Stimulated activated CD4-positive, alpha-beta T cell treated with anti-CD3 and anti-CD28 coated beads, Interleukin-15, amount 100 ng/mL, for 24 hours (primary cell): ENCODE measurements around the gene SIX2.
"Not testable (repeated sequence)": the region's sequence is repeated elsewhere in the genome, so short reads cannot be mapped to it uniquely, and the experiment has no call there.

ENCODE experiments used
- DNase-seq: peaks from one replicate; pipeline ENCODE4 v3.0.0-alpha.2; 2020

Gene SIX2

DNA sequence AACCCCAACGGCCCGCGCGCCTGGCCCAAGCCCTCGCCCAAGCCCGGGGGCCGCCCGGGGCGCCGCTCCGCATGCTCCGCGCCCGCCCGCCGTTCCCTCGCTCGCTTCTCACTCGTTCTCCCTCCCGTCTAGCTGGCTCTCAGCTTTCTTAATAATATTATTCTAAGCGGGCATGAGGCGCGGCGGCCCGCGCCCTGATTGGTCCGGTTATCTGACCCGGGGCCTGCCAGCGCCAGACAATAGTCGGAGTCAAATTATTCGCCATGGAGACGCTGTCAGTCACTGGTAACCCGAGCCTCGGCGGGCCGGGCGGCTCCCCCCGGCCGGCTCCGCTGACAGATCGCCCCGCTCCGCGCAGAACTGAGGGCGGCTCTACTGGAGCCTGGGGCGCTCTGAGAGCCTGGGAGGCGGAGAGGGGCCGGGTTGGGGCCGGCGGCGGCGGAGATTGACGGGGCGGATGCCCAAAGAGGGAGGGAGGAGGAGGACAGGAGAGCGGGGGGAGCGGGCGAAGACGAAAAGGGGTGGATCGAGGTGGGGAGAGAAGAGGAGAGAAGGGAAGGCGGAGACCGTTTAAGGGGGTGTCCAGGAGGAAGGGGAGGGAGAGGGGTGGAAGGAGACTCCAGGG is at the start of gene SIX2:
Gene SIX2, minus strand, starts transcription at position 150 of the 625 bp plus-strand sequence. CDS start 342 bp downstream, outside the sequence.
- DNase-seq, result peak; percentile 47

DNA sequence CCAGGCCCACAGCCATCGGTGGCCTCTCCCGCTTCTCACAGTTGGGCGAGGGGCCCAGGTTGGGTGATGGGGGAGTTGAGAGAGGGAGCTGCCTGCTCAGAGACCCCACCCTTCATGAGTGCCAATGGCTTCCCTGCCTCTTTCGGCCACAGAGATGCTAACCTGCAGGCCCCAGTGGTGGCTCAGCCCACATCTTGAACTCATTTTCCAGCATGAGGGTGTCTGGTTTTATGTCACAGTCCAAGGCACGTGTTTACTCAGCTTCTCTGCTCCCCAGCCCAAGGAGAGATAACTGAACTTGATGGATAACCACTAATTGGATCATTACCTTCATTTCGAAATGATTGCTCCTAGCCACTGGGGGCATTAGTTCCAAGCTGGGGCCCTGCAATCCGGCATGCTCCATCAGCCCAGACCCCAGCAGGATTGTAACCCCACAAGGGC is 45.9 kb upstream of the SIX2 start:
- DNase-seq, result no peak

DNA sequence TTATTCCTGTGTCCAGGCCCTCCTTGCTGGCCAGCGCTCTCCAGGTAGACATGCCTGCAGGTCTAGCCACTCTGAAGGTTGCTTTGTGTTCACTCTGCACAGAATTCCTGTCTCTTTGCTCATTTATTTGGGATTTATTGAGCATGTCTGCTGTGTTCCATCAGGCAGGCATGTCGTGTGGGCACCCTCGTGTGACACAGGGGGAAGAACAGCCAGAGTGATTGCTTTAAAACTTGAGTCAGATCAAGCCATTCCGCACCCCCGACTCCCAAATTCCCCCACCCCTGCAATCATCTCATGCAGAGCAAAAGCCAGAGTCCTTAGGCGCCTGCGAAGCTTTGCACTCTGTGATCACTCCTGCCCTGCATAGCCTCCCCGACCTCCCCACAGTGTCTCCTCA is 44.7 kb upstream of the SIX2 start:
- DNase-seq, result no peak

DNA sequence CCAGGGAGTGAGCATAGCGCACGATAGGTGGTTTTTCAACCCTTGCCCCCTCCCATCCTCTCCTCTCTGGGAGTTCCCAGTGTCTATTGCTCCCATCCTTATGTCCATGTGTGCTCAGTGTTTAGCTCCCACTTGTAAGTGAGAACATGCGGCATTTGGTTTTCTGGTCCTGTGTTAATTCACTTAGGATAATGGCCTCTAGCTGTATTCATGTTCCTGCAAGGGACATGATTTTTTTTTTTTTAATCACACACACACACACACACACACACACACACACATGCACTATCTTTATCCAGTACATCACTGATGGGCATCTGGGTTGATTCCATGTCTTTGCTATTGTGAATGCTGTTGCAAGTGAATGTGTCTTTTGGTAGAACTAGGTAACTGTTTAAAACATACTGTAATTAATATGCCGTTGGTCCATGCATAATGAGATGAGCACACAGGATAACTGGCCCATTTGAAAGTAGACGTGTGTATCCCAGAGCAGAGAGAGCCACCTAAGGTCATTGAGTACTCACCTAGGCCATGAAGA is 43.2 kb upstream of the SIX2 start:
- no peak for DNase-seq

DNA sequence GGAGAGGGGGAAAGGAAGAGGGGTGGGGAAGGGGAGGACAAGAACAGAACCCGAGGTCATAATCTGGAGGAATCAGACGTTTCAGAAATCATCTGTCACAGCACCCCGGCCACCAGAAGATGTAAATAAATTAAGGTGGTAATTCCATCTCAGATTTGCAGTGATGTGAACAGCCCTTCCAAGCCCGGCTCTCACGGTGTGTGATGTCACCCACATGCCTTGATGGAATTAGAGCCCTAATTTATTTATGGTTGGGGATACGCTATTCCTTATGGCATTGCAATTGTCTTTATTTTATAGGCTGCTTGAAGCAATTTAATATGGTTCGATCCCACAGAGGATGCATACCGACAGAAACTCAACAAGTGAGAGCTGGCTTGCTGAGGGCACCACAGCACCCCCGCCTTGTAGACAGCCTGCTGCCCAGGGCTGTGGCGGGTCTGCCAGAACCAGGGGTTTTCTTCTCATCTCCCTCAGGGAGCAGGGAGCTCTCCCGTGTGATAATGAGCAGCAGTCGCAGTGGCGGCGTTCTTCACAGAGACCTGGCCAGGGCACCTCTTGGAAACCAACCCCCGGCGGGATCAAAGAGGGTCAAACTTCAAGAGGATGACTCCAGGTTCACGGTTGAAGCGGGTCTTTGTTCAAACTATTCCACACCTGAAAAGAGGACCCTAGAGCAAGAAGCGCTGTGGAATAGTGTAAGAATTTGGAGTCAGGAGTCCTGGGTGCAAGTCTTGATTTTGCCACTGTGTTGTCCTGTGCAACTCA is 40.5 kb upstream of the SIX2 start:
- DNase-seq, result no peak

DNA sequence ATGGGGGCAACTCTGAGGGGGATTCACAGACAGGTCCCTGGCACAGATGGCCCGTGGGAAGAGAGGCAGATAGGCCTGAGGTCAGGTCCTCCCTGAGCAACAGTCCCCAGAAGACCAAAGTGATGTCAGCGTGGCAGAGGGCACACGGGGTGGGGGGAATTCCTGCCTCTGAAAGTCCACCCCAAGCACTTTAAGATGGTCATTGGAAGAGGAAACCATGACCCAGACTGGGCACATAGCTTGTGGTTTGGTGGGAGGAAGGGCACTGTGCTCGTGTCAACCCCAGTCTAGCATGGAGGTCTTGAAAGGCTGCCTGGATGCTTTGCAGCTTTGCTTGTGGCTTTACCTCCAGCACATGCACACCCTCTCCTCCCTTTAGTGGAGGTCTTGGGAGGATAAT is 38.0 kb upstream of the SIX2 start:
- DNase-seq, result no peak

DNA sequence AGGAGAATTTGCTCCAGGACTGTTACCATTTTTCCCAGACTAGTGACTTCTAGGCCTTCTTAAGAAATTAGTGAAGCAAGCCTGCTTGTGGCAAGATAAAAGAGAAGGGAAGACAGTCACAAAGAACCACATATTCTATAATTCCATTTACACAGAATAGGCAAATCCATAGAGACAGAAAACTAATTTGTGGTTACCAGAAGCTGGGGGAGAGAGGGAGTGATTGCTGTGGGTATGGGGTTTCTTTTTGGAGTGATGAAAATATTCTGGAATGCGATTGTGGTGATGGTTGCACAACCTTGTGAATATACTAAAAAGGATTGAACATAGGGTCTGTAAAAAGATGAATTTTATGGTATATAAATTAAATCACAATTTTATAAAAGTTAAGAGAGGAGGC is 37.5 kb upstream of the SIX2 start:
- no peak for DNase-seq

DNA sequence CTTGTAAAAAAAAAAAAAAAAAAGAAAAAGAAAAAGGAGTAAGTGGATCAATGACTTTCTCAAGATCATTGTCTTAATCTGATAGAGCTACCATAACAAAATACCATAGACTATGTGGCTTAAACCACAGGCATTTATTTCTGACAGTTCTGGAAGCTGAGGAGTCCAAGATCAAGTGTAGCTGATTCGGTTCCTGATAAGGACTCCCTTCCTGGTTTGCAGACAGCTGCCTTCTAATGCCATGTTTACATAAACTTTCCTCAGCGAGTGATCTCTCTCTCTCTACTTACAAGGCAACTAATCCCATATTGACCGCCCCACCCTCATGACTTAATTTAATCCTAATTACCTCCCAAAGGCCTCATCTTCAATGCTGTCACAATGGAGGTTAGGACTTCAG is 36.5 kb upstream of the SIX2 start:
- DNase-seq, result no peak

DNA sequence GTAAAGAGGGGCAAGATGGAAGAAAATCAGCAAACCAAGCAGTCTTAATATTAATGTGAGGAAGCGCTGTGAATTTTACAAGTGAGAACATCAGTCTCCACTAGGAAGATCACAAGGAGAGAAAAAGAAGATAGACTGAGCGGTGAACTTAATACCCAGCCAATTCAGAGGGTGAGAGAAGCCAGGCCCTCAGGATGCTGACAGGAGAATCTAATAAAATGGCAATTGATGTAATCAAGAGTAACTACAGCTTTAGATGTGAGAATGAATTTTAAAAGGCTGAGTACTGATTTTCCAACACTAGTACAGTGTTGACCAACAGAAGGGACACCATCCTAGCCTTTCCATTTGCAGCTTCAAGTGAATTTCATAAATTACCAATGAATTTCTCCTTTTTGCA is 35.7 kb upstream of the SIX2 start:
- DNase-seq, result no peak

DNA sequence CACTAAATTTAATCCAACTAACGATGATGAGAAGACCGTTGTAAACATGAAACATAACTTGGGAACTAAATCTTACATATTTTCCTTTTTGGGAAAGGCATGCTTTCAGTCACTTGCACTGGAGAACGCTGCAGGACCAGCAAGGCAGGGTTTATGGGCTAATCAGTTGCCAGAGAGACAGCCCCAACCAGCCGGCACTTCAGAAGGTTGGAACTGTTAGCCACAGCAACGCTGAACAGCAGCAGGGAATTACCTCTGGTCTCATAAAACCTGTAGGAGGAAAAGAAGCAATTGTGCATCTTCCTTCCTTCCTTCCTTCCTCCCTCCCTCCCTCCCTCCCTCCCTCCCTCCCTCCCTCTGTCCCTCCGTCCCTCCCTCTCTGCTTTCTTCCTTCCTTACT is 33.9 kb upstream of the SIX2 start:
- no peak for DNase-seq

DNA sequence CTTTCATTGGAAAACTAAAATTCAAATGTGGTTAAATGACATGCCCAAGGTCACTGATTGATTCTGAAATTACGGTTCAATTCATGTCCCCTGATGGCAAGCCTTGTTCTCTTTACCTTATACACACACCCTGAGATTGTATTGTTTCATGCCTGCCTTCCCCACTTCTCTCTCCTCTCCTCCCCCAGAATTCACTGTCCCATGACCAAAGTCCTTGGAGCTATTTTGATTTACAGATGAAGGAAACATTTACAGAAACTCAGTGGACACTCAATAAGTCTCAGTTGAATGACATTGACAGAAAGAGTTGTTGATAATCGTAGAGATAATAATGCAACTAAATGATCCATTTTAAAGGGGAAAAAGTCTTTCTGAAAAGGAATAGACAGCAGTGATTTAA is 33.1 kb upstream of the SIX2 start:
- no peak for DNase-seq

DNA sequence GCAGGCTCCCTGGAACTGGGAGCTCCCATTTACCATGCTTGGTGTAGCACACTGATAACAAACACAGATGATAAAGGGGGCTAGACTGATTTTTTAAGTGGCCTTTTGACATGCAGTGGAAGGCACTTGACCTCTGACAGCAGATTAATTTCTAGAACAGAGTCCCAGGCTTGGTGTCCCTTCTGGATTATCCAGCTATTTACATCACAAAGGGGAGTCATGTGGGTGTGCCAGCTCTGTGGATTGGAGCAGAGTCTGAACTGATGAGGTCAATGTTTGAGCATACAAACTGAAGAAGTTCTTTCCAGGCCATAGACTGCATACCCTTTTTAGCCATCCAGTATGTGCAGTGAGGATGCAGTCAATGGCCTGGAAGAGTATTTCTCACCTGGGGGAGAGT is 31.5 kb upstream of the SIX2 start:
- DNase-seq, result no peak

DNA sequence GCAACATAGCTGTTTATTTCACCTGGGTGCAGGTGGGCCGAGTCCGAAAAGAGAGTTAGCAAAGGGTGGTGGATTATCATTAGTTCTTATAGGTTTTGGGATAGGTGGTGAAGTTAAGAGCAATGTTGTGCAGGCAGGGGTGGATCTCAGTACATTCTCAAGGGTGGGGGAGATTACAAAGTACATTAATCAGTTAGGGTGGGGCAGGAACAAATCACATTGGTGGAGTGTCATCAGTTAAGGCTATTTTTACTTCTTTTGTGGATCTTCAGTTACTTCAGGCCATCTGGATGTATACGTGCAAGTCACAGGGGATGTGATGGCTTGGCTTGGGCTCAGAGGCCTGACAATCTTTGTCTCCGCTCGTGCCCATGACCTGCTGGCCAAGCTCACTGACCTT is 30.6 kb upstream of the SIX2 start:
- DNase-seq, result not testable (repeated sequence)

DNA sequence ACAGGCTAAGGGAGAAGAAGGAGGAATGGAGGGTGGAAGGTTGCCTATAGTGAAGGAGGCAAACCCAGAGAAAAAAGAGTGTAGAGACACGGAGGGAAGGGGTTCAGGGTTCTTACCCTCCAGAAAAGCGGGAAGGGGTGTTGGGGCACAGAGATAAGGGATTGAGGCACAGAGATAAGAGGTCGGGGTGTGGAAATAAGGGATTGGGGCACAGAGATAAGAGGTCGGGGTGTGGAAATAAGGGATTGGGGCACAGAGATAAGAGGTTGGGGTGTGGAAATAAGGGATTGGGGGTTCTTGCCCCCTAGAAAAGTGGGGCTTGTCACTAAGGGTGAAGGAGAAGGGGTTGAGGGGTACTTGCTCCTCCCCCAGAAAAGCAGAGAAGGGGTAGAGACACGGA is 29.6 kb upstream of the SIX2 start:
- DNase-seq, result not testable (repeated sequence)

DNA sequence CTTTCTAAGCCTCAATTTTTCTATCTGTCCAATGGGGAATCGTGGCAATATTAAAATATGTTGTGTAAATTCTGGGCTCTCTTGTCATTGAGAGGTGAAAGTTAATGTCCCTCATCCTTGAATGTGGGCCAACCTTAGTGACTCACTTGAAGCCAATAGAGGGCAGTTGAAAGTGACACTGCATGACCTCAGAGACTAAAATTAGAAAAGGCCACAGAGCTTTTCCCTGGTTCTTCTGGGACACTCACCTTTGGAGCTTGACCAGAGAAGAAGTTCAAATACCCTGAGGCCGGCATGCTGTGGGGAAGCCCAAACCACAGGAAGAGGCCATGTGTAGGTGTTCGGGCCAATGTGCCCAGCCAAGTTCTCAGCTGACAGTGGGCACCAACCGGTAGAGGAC is 24.1 kb upstream of the SIX2 start:
- DNase-seq, result no peak

DNA sequence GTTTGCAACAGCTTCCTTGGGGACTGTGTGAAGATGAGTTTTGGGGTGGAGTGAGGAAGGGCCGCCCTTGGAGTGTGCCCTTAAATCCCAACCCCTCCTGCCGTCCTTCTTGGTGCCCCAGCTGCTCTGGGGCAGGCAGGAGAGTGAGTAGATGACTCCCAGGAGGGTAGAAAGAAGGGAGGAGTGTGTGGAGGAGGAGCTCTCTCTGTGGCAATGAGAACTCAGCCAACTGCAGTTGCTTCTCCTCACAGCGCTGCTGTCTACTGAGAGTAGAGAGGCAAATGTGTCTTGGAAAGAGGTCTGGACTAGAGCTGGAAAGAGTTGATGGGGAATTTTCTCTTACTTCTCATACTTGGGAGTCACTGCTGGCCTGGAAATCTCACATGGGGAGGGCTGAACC is 21.8 kb upstream of the SIX2 start:
- no peak for DNase-seq

DNA sequence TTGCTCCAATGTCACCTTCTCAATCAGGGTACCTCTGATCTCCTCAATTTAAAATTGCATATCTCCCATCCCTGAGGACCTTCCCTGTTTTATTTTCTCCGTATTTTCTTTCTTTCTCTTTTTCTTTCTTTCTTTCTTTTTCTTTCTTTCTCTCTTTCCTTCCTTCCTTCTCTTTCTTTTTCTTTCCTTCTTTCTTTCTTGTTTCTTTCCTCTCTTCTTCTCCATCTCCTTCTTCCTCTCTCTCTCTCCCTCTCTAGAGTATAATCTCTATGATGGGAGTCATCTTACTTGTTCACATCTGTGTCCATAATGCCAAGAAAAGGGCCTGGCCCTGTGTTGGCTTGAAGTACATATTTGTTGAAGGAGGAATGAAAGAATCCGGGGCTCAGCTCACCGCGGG is 21.3 kb upstream of the SIX2 start:
- no peak for DNase-seq

DNA sequence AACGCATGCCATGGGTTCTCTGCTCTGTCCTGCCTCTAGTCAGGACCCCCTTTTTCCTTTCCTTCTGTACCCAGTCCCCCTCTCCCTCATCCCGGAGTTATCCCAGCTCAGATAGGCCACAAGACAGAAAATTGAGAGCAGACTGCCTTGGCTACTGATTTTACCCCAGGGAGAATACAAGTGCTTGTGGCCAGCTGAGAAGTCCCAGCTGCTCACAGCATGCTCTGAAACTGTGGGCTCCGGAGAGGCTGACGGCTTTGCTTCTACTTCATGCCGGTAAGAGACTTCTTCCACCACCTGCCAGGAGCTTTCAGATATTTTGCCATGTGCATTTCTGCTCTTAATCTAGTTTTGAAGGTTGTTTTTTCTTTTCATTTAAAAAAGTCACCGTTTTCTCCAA is 20.0 kb upstream of the SIX2 start:
- DNase-seq, result no peak

DNA sequence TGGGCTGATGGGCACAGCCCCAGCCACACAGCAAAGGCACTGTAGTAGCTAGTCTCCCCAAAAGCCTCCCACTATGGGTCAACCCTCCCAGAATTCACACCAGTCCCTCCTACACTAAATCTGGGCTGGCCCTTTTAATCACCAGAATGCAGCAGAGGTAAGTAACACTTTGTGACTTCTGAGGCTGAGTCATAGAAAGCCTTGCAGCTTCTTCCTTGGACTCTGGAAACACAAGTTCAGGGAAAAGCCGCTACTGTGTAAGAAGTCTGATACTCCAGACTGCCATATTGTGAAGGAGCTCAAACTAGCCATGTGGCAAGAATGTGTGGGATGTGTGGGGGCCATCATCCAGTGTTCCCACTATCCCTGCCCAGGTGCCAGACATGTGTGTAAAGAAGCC is 19.0 kb upstream of the SIX2 start:
- no peak for DNase-seq

DNA sequence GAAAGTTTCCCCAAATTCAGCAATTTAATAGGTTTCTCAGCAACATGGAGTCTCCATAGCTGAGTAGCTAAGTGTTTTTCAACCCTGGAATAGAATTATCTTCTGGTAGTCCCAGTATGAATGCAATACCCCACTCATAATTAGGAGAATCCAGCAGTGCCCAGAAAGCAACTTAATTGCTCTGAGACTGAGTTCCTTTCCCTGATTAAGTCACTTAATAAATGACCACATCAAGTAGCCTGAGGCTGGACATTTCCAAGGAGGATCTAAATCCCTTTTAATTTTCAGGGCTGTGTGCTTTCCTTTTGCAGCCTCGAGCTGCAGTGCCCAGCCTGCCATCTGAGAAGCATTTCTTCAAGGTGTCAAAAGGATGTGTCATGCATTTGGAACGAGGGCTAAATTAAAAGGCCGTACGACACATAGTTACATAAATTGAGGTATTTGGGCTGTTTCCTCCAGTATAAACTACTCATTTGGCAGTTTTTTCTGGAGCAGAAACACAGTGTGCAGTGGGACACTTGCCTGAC is 17.7 kb upstream of the SIX2 start:
- DNase-seq, result no peak

DNA sequence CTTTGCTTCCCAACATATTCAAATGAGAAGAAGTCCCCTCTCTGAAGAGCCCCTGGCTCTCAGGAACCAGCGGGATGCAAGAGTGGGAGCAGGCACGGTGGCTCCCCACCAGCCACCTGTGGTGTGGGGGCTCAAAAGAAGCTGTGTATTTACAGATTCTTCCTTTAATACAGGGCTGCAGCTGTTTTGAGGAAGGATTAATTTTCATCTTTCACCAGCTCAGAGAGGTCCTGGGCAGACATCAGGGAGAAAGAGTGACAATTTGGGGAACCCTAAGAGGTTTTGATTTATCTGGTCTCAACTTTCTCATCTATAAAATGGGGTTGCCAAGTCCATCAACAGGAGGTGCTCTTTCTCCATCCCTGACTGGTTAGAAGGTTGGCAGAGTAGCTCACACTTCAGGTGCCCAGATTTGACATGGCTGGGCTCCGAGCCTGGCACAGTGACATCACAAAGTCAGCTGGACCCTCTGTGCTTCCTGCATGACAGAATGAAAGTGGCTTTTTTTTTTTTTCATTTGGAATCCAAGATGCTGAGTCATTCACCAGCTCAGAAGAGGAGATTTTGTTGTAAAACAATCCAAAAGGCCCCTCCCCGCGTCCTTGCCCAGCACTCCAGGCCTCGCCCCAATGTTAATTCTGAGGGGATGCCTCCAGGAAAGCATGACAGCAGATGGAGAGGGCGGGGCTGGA is 15.5 kb upstream of the SIX2 start:
- no peak for DNase-seq

DNA sequence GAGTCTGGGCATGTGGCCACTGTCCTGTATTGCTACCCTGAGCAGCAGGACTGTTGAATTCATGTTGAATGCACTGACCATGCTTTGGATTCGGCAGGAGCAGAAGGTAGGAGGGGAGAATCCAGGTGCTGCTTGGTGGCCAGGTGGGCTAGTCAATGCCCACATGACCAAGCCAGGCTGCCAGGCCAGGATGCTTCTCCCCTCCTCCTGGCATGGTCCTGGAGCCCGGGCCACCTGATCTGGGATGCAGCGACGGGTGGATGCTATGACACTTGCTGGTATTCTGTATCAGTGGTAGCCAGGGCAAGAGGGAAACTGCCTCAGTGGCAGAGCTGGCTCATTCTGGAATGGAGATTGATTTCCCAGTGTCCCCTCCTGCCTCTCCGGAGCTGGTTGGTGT is 14.8 kb upstream of the SIX2 start:
- DNase-seq, result no peak

DNA sequence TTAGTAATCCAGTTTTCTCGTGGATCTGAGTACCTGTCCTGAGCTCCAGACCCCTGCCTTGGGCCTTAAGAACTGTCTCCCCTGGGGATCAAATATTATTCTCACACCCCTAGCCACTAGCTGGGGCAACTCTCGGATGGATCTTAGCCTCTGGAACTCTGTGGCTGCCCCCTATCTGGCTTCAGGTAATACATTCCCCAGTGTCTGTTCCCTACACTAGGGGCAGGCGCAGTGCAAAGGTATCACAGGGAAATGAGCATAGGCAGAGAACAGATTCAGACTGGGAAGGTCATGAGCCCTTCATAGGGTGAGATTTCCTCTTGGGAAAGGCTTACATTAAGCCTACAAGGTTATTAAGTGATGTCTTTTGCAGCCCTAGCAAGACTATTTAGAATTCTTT is 11.2 kb upstream of the SIX2 start:
- no peak for DNase-seq

DNA sequence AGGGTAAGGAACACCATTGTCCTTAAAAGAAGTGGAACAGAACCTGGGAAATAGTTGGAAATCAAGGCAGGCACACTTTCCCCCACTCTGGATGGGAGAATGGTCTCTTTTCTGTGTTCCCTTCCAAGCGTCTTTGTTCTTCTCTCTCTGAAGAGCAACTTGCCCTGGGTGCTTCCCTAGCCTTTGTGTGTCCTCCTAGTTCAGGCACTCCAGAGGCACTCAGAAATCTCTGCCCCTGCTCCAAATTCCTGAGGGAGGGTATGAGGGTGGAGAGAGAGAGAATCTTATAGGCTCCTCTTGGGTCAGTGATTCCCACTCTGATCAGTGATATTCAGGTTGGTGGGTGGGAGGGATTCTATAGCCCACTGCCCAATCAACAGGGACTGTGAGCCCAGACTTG is 8.8 kb upstream of the SIX2 start:
- no peak for DNase-seq
